Measurements from ENCODE around the gene COL16A1.

DNA sequence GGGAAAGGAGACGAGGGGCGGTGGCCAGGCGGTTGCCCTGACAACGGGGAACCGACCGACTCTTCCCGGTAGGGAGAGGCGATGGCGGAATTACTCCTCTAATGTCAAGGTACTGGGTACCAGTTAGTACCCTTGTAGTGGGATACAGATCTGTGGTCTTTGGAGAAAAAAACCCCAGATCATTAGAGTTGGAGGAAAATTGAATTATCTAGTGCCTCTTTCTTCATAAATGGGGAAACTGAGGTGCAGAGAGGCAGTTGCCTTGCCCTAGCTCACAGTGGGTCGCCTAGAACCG lies 58.6 kb downstream of the COL16A1 start:
- TF ChIP-seq, protein P1, sequence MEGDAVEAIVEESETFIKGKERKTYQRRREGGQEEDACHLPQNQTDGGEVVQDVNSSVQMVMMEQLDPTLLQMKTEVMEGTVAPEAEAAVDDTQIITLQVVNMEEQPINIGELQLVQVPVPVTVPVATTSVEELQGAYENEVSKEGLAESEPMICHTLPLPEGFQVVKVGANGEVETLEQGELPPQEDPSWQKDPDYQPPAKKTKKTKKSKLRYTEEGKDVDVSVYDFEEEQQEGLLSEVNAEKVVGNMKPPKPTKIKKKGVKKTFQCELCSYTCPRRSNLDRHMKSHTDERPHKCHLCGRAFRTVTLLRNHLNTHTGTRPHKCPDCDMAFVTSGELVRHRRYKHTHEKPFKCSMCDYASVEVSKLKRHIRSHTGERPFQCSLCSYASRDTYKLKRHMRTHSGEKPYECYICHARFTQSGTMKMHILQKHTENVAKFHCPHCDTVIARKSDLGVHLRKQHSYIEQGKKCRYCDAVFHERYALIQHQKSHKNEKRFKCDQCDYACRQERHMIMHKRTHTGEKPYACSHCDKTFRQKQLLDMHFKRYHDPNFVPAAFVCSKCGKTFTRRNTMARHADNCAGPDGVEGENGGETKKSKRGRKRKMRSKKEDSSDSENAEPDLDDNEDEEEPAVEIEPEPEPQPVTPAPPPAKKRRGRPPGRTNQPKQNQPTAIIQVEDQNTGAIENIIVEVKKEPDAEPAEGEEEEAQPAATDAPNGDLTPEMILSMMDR (IDR thresholded peaks at IDR 0.05): no peak
- no peak for TF ChIP-seq POLR2A (IDR thresholded peaks at IDR 0.05)
